GM23338 (cell line): ENCODE measurements around the gene CAPG. TPM values are rescaled to one million over a fixed set of nuclear protein-coding genes. Genes with fewer than 3 reads are reported as not detected.

Source experiments
- ATAC-seq: fragments of 200-7000 bp; cut with Tn5 transposase; 3 replicates; pipeline ENCODE4 v1.9.1; 2020
- DNase-seq: peaks from one replicate; pipeline ENCODE4 v3.0.0-alpha.2; 2015; ENCODE audit warnings: low spot score
- H2AFZ ChIP-seq: fragments of 200-600 bp; sonication (generic); 2 replicates; pipeline ENCODE4 v1.8.0; 2016; ENCODE audit warnings: antibody characterized with exemption, mild to moderate bottlenecking, moderate library complexity
- H3F3A ChIP-seq: fragments of 200-600 bp; sonication (generic); replicated peaks from 2 replicates; pipeline ENCODE4 v1.8.0; 2017; ENCODE audit warnings: antibody characterized with exemption, mixed run types, low read depth
- H3K27ac ChIP-seq: fragments of 200-600 bp; sonication (generic); 2 replicates; pipeline ENCODE4 v1.6.1; 2016; ENCODE audit warnings: low read depth
- H3K27me3 ChIP-seq: fragments of 200-600 bp; sonication (generic); 2 replicates; pipeline ENCODE4 v1.8.0; 2016; ENCODE audit warnings: mild to moderate bottlenecking, mixed run types, moderate library complexity; ENCODE audit not compliant: insufficient read depth
- H3K36me3 ChIP-seq: fragments of 200-600 bp; sonication (generic); 2 replicates; pipeline ENCODE4 v1.8.0; 2016; ENCODE audit warnings: mild to moderate bottlenecking; ENCODE audit not compliant: insufficient read depth
- H3K4me1 ChIP-seq: fragments of 200-600 bp; sonication (generic); 2 replicates; pipeline ENCODE4 v1.8.0; 2016; ENCODE audit warnings: mild to moderate bottlenecking, moderate library complexity; ENCODE audit not compliant: insufficient read depth
- H3K4me2 ChIP-seq: fragments of 200-600 bp; sonication (generic); 2 replicates; pipeline ENCODE4 v1.7.1; 2017; ENCODE audit warnings: mixed run types
- H3K4me3 ChIP-seq: fragments of 200-600 bp; sonication (generic); 2 replicates; pipeline ENCODE4 v1.6.1; 2016; ENCODE audit warnings: mixed run types
- H3K79me2 ChIP-seq: fragments of 200-600 bp; sonication (generic); replicated peaks from 2 replicates; pipeline ENCODE4 v1.8.0; 2017; ENCODE audit warnings: mild to moderate bottlenecking; ENCODE audit not compliant: insufficient read depth
- H3K9me2 ChIP-seq: fragments of 200-600 bp; sonication (generic); 2 replicates; pipeline ENCODE4 v1.8.0; 2017; ENCODE audit not compliant: insufficient read depth
- H4K20me1 ChIP-seq: fragments of 200-600 bp; sonication (generic); replicated peaks from 2 replicates; pipeline ENCODE4 v1.8.0; 2017; ENCODE audit warnings: mild to moderate bottlenecking; ENCODE audit not compliant: insufficient read depth
- H3K27ac Mint-ChIP-seq: 2 replicates; pipeline ENCODE4 v1.8.0; 2020; ENCODE audit warnings: inconsistent platforms, mild to moderate bottlenecking, moderate library complexity, mixed read lengths
- H3K27me3 Mint-ChIP-seq: 3 replicates; pipeline ENCODE4 v1.8.0; 2022; ENCODE audit warnings: low read depth, mild to moderate bottlenecking, moderate library complexity, mixed read lengths, inconsistent platforms; ENCODE audit not compliant: insufficient read depth, poor library complexity
- H3K36me3 Mint-ChIP-seq: 3 replicates; pipeline ENCODE4 v1.8.0; 2021; ENCODE audit warnings: low read depth, mild to moderate bottlenecking, inconsistent platforms, moderate library complexity, mixed read lengths
- H3K4me1 Mint-ChIP-seq: 3 replicates; pipeline ENCODE4 v1.8.0; 2020; ENCODE audit warnings: mild to moderate bottlenecking, inconsistent platforms, mixed read lengths
- H3K4me3 Mint-ChIP-seq: 3 replicates; pipeline ENCODE4 v1.8.0; 2021; ENCODE audit warnings: moderate library complexity, mild to moderate bottlenecking, inconsistent platforms, mixed read lengths
- H3K9me3 Mint-ChIP-seq: 3 replicates; pipeline ENCODE4 v1.8.0; 2020; ENCODE audit warnings: moderate library complexity, mild to moderate bottlenecking, inconsistent platforms, mixed read lengths
- CREB1 ChIP-seq: fragments of 250-450 bp; sonication (Bioruptor Pico); IDR thresholded peaks from 2 replicates; pipeline ENCODE4 v1.5.0; 2020; ENCODE audit warnings: low read depth, mild to moderate bottlenecking, moderate library complexity
- CTCF ChIP-seq, 2 experiments: fragments of 200-600 bp in 1 of 2; sonication (generic) in 1 of 2; conservative IDR thresholded peaks; 2 replicates each; pipeline versions ENCODE4 v1.5.1 to v1.6.1; 2016 to 2017; ENCODE audit warnings: antibody characterized with exemption in 2 of 2, low read depth in 2 of 2, mild to moderate bottlenecking in 2 of 2, moderate library complexity in 1 of 2
- ETS1 ChIP-seq: IDR thresholded peaks from 2 replicates; pipeline ENCODE4 v1.6.1; 2016; ENCODE audit warnings: antibody characterized with exemption
- EZH2 ChIP-seq: fragments of 200-600 bp; sonication (generic); IDR thresholded peaks from one replicate; pipeline ENCODE4 v1.8.0; 2017; ENCODE audit warnings: antibody characterized with exemption, mild to moderate bottlenecking, low read depth; ENCODE audit not compliant: unreplicated experiment
- EZH2phosphoT487 ChIP-seq: fragments of 200-600 bp; sonication (generic); IDR thresholded peaks from one replicate; pipeline ENCODE4 v1.8.1; 2018; ENCODE audit warnings: antibody characterized with exemption; ENCODE audit not compliant: unreplicated experiment
- JUNB ChIP-seq: IDR thresholded peaks from one replicate; pipeline ENCODE4 v1.6.1; 2016; ENCODE audit warnings: antibody characterized with exemption; ENCODE audit not compliant: unreplicated experiment
- NANOG ChIP-seq: IDR thresholded peaks from 2 replicates; pipeline ENCODE4 v1.6.1; 2016; ENCODE audit warnings: antibody characterized with exemption, borderline replicate concordance
- POLR2AphosphoS5 ChIP-seq: IDR thresholded peaks from 2 replicates; pipeline ENCODE4 v1.6.1; 2016; ENCODE audit warnings: antibody characterized with exemption, low read depth
- REST ChIP-seq: IDR thresholded peaks from one replicate; pipeline ENCODE4 v1.6.1; 2018; ENCODE audit warnings: antibody characterized with exemption; ENCODE audit not compliant: unreplicated experiment
- STAT1 ChIP-seq: IDR thresholded peaks from one replicate; pipeline ENCODE4 v1.6.1; 2016; ENCODE audit warnings: antibody characterized with exemption; ENCODE audit not compliant: unreplicated experiment
- ZNF114 ChIP-seq: fragments of 250-450 bp; sonication (Bioruptor Pico); IDR thresholded peaks from 2 replicates; pipeline ENCODE4 v1.5.0; 2020; ENCODE audit warnings: mild to moderate bottlenecking, moderate library complexity
- ZNF331 ChIP-seq: fragments of 250-450 bp; sonication (Bioruptor Pico); IDR thresholded peaks from 2 replicates; pipeline ENCODE4 v1.5.0; 2020; ENCODE audit warnings: low read depth, mild to moderate bottlenecking, moderate library complexity
- ZNF462 ChIP-seq: fragments of 250-450 bp; sonication (Bioruptor Pico); IDR thresholded peaks from 2 replicates; pipeline ENCODE4 v1.5.0; 2020; ENCODE audit warnings: mild to moderate bottlenecking, moderate library complexity
- polyA plus RNA-seq: library from polyadenylated mRNA; unstranded; fragments of >200 nt; fragmentation: Nextera tagmentation; extraction: Ambion mirVana; gene quantifications from 2 replicates; pipeline ENCODE4 v1.2.1, GENCODE V29; 2016
- total RNA-seq: library from RNA; depleted of rRNA; stranded (reverse); fragments of >200 nt; shearing (Covaris generic); gene quantifications from 2 replicates; pipeline ENCODE4 v1.2.3, GENCODE V29; 2014

Gene CAPG
- total and polyA plus RNA-seq, 2 experiments from 2014 or later: 88.7 to 104 TPM

GRCh38 chr2:85357736-85358135, 52.4 kb downstream of the CAPG start:
- Histone ChIP-seq H3K4me1 (peaks cover 15% of the 10 kb centered on the region), H3K4me3 (no peak overlapping the region), H3K27me3 (no peaks in the 10 kb centered on the region), H3K36me3 (no peaks in the 10 kb centered on the region), H3F3A (no peaks in the 10 kb centered on the region), H4K20me1 (no peaks in the 10 kb centered on the region; the same call in 1 of the 2 replicates), H3K79me2 (no peaks in the 10 kb centered on the region), H3K9me2 (no peaks in the 10 kb centered on the region), H2AFZ (no peak overlapping the region), H3K4me2 (no peak overlapping the region), H3K27ac (no peak overlapping the region)
- Mint-ChIP-seq H3K4me3 (no peak overlapping the region), H3K4me1 (peaks cover 15% of the 10 kb centered on the region), H3K9me3 (no peaks in the 10 kb centered on the region), H3K27me3 (peaks cover 5% of the 10 kb centered on the region), H3K36me3 (peaks cover 4% of the 10 kb centered on the region; the same call in 2 of the 3 replicates), H3K27ac (no peak overlapping the region)
- DNase-seq: no peak
- ATAC-seq: no peak
- no peak for TF ChIP-seq CTCF (conservative IDR thresholded peaks at IDR 0.05; ENCODE audit: low read depth in 2 of 2)
- TF ChIP-seq ZNF331 (CRISPR knock-in tag): no peak
- no peak for TF ChIP-seq POLR2AphosphoS5
- no peak for TF ChIP-seq EZH2
- TF ChIP-seq EZH2phosphoT487: no peak
- TF ChIP-seq ZNF114 (CRISPR knock-in tag): no peak
- no peak for TF ChIP-seq ETS1
- no peak for TF ChIP-seq CREB1
- no peak for TF ChIP-seq STAT1
- no peak for TF ChIP-seq REST
- no peak for TF ChIP-seq ZNF462
- no peak for TF ChIP-seq NANOG
- TF ChIP-seq JUNB: no peak
